ENCODE data around the gene NACA2. TPM values are rescaled to one million over a fixed set of nuclear protein-coding genes. Genes with fewer than 3 reads are reported as not detected.

NACA2 gene
- polyA plus RNA-seq, 1 donor (not counting 4 experiments of a cell fraction or from before 2014, with no cell fraction given), result 0.79 TPM

- Histone ChIP-seq H4K20me1 (ENCODE audit: control insufficient read depth, extremely low read depth, insufficient read depth, low read length) (no peaks in the 10 kb centered on the region), H3K27ac (ENCODE audit: control insufficient read depth, insufficient read depth, low read length) (no peak overlapping the region), H3K4me2 (ENCODE audit: control insufficient read depth, extremely low read depth, insufficient read depth, low read depth, low read length) (no peak overlapping the region), H3K9me1 (ENCODE audit: control insufficient read depth, extremely low read depth, insufficient read depth, low read length) (no peaks in the 10 kb centered on the region), H3K36me3 (ENCODE audit: control insufficient read depth in 2 of 2, extremely low read depth in 1 of 2, insufficient read depth in 2 of 2, low read length in 2 of 2) (no peaks in the 10 kb centered on the region), H3K4me3 (ENCODE audit: control insufficient read depth in 2 of 3, extremely low read depth in 1 of 3, insufficient read depth in 2 of 3, low read depth in 1 of 3, low read length in 3 of 3) (no peak overlapping the region), H2AFZ (ENCODE audit: control insufficient read depth, low read length) (no peak overlapping the region), H3K27me3 (ENCODE audit: control insufficient read depth, extremely low read depth, insufficient read depth, low read length) (no peaks in the 10 kb centered on the region), H3K9me3 (ENCODE audit: control insufficient read depth, low read depth, low read length) (peaks cover under 1% of the 10 kb centered on the region), H3K79me2 (ENCODE audit: control insufficient read depth, insufficient read depth, low read length) (no peaks in the 10 kb centered on the region), H3K9ac (ENCODE audit: control insufficient read depth, extremely low read depth, insufficient read depth, low read length) (no peak overlapping the region), H3K4me1 (ENCODE audit: control insufficient read depth, extremely low read depth, insufficient read depth, low read length) (no peaks in the 10 kb centered on the region)
- dilution Hi-C loops (cut with MboI; ENCODE audit: extremely low pct_ligation_motif_present, low sequenced_read_pairs), result no loop called here
- no peak for FAIRE-seq
- no peak for DNase-seq (ENCODE audit: low read depth, low spot score)
- no peak for TF ChIP-seq CTCF (optimal IDR thresholded peaks at IDR 0.05 in 1 of 3, IDR thresholded peaks at IDR 0.05 in 1 of 3, conservative IDR thresholded peaks at IDR 0.05 in 1 of 3; ENCODE audit: extremely low read depth in 1 of 3, insufficient read depth in 2 of 3, low read length in 3 of 3)
- no peak for TF ChIP-seq EZH2 (IDR thresholded peaks at IDR 0.05; ENCODE audit: low read length)
Observed at GRCh38 chr17:61614219-61614618, 23.2 kb upstream of the NACA2 start.

GRCh38 chr17:61611323-61611722 is 20.3 kb upstream of the NACA2 start:
- Histone ChIP-seq H3K9me1 (ENCODE audit: control insufficient read depth, extremely low read depth, insufficient read depth, low read length) (no peaks in the 10 kb centered on the region), H3K4me3 (ENCODE audit: control insufficient read depth in 2 of 3, extremely low read depth in 1 of 3, insufficient read depth in 2 of 3, low read depth in 1 of 3, low read length in 3 of 3) (no peak overlapping the region), H3K4me2 (ENCODE audit: control insufficient read depth, extremely low read depth, insufficient read depth, low read depth, low read length) (no peak overlapping the region), H3K9ac (ENCODE audit: control insufficient read depth, extremely low read depth, insufficient read depth, low read length) (no peak overlapping the region), H2AFZ (ENCODE audit: control insufficient read depth, low read length) (no peak overlapping the region), H3K36me3 (ENCODE audit: control insufficient read depth in 2 of 2, extremely low read depth in 1 of 2, insufficient read depth in 2 of 2, low read length in 2 of 2) (no peaks in the 10 kb centered on the region), H3K9me3 (ENCODE audit: control insufficient read depth, low read depth, low read length) (no peaks in the 10 kb centered on the region), H4K20me1 (ENCODE audit: control insufficient read depth, extremely low read depth, insufficient read depth, low read length) (no peaks in the 10 kb centered on the region), H3K4me1 (ENCODE audit: control insufficient read depth, extremely low read depth, insufficient read depth, low read length) (no peaks in the 10 kb centered on the region), H3K27me3 (ENCODE audit: control insufficient read depth, extremely low read depth, insufficient read depth, low read length) (no peaks in the 10 kb centered on the region), H3K79me2 (ENCODE audit: control insufficient read depth, insufficient read depth, low read length) (no peaks in the 10 kb centered on the region), H3K27ac (ENCODE audit: control insufficient read depth, insufficient read depth, low read length) (no peak overlapping the region)
- dilution Hi-C loops (cut with MboI; ENCODE audit: extremely low pct_ligation_motif_present, low sequenced_read_pairs), result no loop called here
- FAIRE-seq (no peak), DNase-seq (ENCODE audit: low read depth, low spot score) (no peak)
- no peak for TF ChIP-seq EZH2 (IDR thresholded peaks at IDR 0.05; ENCODE audit: low read length)
- TF ChIP-seq CTCF (optimal IDR thresholded peaks at IDR 0.05 in 1 of 3, IDR thresholded peaks at IDR 0.05 in 1 of 3, conservative IDR thresholded peaks at IDR 0.05 in 1 of 3; ENCODE audit: extremely low read depth in 1 of 3, insufficient read depth in 2 of 3, low read length in 3 of 3), result no peak

All from keratinocyte (primary cell).